NCI-H526 treated with DMSO at 0.1 percent for 48 hours (cell line): ENCODE measurements around the gene MITF.
A peak's percentile ranks its signal among the peaks of the same experiment; 100 is the strongest.

Experiments used
- DNase-seq: peaks from one replicate; lab custom pipeline; 2025; lab: John Stamatoyannopoulos, UW

The MITF gene

DNA sequence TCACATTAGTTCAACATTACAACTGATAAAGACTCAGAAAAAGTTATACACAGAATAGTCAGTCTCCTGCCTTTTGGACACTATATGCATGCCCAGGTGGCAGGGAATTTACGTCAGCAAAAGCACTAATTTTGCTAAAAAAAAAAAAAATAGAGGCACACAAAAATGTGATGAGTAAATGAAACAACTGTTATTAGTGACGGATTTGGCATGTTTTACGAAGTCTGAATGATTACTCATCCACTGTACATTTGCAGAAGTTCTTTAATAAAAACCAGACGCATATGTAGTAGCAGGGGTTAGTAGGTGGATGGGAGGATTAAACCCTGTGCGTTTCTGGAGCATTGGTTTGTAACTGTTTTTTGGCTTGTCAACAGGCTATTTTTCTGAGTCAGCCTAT lies 99.0 kb downstream of the MITF start:
- DNase-seq: no peak

DNA sequence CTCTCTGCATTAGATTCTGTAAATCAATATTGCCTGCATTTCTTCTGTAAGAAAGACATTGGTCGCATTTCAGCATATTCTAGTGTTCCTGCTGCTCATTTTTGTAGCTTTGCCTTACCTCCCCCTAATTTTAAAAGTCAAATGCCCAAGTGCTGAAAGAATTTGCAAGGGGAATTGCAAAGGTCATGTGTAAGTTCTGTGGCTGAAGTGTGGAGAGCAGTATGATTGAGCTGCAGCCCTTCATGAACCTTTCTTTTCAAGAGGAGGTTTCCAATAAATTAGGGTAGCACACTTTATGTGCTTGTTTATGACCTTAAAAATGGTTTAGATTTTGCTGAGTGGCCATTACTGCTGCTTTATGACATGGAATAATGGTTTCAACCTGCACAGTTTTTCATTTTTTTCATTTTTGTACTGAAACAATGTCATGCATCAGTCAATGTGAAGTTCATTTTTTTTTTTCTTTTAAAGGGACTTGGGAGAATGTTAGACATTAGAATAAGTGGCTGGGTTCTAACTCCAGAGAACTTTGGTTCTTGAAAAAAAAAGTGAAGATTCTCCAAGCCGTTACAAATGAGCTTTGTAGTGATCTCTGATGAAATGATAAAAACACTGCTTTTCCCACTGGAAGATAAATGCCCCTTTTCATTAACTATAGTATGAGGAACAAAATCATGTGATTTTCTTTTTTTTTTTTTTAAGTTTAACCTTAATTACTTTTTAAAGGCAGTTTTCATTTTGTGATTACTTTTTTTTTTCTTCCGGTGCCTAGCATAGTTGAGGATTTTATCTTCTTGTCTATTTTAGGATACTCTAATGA lies 99.6 kb downstream of the MITF start:
- DNase-seq: no peak

DNA sequence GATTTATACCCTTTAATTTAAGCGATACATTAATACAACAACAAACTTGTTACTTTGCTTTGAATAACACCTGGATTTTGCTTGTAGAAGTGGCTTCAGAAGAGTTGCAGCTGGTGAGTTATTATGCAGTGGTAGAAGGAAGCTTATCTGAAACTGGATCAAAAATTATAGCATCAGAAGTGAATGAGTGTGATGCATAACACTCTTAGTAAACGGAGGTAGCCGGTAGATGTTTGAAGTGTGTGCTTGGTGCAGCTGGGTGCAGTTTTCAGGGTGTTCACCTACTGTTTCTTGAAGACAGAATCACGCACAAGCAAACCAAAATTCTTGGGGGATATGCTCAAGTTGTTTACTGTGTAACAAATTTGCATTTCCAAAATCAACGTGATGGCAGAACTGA lies 103.1 kb downstream of the MITF start:
- no peak for DNase-seq

DNA sequence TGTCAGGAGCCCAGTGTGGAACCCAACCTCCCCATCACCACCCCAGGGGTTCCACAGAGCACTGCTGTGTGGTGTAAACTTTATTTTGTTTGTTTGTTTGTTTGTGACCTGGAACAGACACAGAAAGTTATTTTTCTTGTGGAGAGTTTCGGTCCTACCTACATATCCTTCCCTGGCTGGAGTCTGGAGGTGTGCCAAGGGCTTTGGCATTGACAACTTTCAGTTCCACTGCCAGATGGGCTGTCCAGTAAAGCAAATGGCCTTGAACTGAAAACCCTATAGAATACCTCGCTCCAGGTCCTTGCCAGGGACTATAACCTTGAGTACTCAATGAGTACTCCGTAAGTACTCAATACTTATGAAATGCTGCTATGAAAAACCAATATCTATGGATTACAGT lies 103.5 kb downstream of the MITF start:
- DNase-seq: no peak

DNA sequence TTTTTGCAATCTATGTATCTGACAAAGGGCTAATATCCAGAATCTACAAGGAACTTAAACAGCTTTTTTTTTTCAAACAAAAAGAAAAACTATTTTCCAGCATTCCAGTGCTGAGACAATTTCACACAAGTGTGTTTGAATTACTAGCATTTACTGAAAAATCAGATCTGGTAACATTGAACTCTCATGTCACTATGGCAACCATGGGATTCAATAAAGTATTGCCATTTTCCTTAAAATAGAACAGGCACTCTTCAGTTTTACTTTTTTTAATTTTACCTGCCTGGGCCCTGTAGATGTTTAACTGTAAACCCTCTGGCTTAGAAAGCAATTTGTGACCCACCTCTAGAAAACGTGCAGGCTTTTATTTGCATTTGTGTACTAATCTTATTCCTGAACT lies 105.4 kb downstream of the MITF start:
- DNase-seq: no peak

DNA sequence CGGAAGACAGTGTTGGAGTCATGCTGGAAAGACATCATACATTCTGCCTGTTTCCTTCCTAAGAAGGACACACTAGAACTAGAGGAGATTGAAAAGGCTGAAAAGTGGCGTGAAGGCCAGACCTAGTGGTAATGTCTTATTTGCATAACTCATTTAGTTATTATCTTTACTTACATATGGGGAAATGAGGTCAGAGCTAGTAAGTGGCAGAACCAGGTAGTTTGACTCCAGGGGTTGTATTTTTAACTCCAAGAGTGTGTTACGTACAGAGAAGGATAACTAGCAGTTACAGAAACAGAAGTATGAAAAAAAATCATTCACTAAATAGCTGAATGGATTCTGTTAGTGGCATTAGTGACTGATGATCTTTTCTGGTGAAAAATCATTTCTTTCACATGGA lies 108.0 kb downstream of the MITF start:
- peak; percentile 5 for DNase-seq

DNA sequence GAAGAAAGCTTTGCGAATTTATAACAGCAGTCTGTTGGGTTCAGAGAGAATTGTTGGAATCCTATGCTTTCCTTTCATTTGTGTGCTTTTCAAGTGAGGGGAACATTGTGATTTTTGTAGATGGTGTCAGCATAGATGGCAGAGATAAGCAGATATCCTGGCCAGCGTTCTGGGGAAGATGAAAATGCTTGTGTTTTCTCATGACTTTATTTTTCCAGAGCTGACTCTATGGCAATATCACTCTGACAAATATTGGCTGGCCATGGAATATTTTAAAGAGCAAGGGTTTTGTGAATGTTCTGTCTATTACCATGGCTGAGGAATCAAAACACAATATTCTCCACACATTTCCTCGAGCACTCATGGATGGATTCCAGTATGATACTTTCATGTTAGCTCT lies 108.8 kb downstream of the MITF start:
- no peak for DNase-seq

DNA sequence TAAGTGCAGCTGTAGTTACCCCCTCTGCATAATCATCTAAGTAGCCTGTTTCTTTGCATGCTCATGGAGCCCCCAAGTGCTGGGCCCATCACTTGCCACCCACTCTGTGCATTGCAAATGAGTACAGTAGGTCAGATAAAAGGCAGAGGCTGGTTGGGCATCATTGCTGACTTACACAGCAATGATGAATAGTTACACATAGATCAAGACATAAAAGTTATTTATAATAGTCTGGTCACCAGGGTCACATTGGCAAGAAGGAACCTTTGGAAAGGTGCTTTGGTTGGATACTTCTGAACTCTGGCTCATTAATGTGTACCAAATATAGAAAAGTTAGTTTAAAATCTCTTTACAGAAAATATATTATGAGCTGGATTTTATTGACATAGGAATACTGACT lies 111.6 kb downstream of the MITF start:
- DNase-seq: no peak

DNA sequence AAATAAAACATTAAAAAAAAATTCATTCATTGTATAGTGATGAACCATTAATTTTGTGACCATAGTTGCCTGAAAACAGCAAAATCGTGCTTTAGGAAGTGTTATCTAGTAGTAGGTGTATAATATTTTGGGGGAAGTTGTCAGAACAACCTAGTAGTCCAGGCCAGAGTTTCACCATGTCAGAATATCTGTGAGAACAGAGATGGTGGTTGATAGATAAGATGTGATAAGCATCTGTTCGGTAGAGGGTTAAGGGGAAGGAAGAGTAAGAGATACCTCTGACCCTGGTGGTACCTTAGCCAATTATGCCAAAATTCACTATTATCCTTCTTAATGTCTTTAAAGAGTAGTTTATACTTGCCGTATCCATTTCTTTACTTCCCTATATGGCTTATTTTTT lies 113.8 kb downstream of the MITF start:
- no peak for DNase-seq

DNA sequence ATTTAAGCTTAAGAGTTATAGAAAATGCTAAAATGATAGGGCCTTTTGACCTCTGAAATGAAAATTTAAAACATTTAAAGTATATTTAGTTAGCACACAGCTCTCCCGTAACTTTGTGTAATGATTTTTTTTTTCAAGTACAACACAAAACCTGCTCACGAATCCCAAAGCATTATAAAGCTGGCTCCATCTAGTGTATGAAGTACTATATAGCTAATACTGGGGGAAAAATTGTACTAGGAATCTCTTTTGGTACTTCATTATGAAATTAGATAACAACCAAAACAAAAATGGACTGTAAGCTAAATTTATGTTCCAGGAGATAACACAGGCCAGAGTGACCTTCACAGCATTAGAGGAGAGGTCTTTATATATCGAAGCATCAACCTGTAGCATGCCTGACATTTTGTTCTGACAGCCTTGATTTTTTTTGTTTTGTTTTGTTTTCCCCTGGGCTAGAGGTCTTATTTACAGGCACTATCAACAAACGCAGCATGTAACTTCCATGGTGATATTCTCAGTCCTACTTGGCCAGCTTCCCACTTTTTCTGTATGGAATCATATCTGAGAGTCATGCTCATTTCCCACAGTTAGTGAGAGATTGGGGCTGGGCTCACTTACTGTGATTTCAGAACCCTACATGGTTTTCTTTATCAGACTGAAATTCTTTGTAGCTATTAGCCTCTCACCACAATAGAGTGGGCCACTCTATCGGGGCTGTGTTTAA lies 116.3 kb downstream of the MITF start:
- DNase-seq: peak; percentile 10

DNA sequence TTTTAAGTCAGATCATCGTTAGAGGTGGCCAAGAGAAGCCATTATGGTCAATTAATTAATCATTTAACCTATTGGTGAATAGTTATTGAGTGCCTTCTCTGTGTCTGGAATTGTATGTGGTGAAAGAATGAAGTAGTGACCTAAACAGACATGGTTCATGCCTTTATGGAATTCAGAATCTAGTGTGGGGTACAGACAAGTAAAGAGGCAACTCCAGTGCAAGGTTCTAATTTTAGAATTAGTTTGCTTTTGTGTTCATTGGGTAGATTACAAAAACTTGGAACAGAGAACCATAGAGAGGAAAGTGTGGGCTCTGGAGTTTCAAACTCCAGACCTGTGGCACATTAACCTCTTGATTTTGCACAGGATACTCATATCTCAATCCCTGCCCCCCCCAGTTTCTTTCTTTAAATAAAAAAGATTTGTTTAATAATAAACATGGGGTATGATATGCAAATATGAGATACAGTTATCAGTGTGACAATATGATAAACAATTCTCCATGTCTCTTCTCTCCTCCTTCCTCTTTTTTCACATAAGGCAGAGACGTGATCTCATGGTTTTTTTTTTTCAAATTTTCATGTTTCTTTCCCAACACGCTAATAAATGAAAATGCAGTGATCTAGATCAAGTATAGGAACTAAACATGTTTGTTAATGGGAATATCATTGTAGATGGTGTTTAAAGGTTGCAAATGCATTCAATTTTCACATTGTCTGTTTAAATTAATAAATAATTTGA lies 117.9 kb downstream of the MITF start:
- DNase-seq: no peak

DNA sequence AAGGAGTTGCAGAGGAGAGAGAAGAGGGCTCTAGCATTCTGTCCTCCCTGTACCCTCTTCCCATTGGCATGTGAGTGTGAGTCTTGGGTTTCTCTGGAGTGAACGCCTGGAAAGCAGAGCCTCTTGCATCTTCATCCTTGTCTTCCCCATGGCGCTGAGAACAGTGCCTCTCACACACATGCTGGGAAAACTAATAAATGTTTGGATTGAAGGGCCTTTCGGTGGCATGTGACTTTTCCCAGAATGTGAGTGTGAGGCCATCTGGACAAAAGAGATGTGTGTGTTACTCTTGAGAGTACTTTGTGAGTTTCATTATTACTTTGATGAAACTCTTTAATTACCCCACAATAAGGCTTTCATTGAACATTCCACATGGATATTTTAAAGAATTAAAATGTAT lies 122.3 kb downstream of the MITF start:
- DNase-seq: no peak

DNA sequence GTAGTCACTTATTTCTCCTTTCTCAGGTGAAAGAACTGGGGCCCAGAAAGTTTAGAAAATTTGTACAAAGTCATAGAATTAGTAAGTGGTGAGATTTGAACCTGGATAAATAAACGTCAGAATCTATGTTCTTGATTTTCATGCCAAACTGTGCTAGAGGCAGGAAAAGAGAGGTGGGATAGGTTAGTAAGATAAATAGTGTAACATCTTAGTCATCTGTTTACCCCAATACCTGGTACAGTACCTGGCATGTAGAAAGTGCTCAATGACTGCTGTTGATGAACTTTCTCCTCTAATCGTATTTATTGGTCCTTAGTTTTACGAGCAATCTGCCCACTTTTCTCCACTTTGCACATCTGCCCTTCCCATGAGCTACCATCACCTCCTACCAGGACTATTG lies 124.9 kb downstream of the MITF start:
- DNase-seq: no peak

DNA sequence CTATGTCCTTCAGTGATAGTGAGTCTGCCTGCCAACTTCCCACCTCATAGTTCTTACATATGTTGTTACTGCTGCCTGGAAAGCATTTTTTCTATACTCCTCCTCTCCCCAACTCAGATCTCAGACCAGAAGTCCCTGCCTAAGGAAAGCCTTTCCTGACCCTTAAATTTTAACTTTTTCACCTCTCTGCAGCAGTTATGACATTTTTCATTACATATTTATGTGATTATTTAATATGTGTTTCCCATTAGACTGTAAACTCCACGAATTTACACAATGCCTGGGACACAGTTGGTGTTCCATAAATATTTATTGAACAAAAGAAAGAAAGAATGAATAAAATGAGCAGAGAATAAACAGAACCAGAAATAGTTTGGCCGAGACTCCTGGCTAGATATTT lies 125.5 kb downstream of the MITF start:
- DNase-seq: no peak

DNA sequence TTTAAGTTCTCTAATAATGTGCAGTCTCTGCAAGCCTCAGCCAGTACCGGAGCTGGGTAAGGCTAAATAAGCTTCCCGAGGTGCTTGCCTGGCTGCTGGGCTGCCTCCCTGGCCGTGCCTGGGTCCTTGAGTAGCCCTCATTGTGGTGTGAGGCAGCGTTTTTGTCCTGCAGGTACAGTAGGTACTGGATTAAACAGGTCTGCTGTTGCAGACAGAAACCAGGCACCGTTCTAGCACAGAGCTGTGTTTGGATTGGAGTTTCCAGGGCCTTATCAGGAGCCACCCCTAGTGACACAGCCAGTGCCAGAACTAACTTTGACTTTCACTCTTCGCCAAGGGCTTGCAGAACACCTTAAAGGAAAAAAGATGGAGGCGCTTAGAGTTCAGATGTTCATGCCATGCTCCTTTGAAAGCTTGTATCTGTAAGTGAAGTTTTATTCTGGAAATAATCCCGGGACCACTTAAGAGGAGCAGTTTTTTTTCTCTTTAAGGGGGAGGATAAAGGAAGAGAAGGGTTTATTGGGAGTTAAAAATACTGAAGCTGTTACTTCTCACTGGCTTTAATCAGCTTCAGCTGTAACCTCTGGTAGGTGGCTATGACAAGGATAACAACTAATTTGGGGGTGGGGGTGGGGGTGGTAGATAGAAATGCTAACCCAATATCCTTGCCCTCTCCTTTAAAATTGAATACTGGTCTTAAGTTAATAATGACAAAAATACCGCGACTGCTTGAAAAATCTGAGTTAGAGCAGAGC lies 126.8 kb downstream of the MITF start:
- no peak for DNase-seq

DNA sequence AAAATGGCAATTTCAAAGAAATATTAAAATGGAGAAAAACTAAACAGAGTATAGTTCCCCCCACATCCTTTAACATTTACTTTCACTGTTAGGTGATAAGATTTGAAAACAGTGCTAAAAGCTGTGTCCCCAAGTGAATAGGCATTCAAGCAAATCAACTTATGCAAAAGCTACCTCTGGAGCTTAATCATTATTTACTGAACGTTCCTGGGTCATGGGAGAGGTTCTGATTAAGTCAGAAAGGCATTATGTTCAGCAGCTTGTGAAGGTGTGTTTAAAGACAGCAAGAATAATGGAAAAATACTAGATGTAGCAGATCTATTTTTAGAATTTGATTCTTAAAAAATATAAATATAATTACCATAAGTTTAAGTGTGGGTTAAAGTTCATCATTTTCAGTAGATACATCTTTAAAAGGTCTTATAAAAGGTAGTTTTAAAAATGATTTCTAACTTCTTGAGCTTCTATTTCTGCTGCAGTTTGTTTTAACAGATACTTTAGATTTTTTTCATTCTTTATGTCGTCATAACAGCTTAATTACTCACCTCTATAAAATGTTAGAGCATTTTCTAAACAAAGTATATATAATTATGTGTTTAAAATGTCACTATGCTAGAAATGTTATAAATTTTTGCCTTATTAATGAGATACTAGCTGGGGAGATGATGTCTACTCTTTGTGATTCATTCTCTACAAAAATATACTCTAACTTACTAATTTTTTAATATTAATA lies 127.9 kb downstream of the MITF start:
- peak; percentile 43 for DNase-seq

DNA sequence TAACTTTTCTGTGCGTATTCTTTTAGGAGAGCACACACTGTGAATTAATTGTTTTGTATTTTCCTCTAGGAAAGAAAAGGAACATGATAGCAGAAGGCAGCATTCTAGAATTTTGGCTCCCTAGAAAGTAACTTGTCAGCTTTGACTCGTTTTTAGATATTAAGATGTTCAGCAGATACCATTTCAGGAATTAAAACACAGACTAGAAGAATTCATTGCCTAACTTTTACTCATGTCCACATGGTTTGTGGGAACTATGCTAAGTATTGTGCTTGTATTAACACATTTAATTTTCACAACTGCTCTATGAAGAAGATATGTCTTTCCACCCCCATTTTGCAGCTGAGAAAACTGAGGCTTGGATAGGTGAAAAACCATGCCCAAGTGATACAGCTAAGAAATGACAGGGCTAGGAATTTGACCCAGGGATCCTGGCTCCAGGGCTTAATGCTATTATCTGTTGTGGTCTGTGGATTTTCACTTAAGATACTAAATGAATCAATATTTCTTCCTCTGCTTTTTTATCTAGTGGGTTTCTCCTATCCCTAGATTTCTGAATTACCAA lies 128.8 kb downstream of the MITF start:
- no peak for DNase-seq

DNA sequence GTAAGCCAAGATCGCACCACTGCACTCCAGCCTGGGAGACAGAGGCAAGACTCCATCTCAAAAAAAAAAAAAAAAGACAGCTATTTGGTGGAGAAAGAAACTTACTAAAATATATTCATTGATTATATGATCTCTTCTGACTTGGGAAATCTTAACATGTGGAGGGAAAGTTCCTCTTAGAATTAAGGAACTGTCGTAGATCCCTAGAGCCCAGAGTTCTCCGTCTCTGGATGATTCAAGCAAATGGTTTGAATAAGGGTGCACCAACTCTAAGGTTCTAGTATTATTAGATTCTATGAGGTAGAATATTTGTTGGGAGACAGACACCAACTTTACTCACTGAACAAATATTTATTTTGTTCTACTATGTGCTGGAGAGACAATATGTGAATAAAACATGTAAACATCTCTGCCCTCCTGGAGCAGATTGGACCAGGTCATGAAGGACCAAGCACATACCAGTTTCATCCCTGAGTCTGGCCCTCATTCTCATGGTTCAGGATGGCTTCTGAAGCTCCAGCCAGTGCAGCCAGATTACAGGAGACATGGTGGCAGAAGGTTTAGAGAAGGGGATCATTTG lies 129.7 kb downstream of the MITF start:
- no peak for DNase-seq

DNA sequence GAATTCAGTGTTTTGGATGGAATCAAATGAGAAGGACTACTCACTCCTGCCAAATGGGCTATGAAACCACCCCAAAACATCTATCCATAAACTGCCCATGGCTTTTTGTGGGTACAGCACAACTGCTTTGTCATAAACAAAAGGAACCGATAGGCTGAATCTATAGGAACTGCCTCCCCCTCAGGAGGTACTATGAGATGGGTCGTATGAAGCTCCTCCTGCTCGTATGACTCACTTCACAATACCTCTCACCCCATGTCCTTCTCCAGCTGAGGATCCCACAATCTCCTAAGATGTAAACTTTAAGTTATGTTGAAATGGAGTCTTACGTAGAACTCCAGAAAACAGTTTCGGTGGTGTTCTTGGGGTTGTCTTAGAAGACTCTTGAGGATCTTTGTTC lies 130.4 kb downstream of the MITF start:
- no peak for DNase-seq

DNA sequence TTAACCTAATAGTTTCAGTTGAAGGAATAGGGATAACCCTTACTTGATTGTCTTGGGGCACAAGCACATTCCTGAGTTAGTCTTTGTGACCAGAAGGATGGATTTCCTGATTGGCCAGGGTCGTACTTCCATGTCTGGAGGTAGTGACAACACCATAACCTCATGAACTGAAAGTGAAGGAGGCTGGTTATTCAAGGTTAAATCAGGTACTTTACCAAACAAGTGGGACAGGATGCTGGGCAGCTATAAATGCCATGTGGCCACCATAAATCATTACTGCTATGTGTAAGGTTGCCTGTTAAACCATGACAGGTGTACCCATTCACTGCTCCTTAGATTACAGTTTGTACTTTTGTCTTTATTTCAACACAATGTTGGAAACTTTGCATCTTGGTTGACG lies 132.0 kb downstream of the MITF start:
- DNase-seq: no peak

DNA sequence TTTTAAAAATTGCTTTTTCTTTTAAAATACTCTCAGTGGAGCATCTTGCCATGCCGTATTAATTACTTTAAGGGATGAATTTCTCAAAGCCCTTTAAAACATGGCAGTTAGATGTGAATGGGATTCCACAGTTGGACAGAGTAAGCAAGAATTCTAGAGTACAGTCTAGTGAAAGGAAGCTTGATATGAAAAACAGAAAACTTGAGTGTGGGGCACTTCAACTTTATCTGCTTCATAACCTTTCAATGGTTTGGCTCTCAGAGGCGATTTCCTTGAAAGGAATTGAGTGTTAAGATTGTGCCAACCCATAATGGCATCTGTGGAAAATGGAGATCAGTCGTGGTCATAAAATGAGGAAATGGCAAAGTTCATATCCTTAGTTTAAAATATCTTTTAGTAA lies 132.6 kb downstream of the MITF start:
- no peak for DNase-seq
